Skeletal muscle tissue (tissue), 4 donors: ENCODE data around the gene SND1. TPM values are rescaled to one million over a fixed set of nuclear protein-coding genes. Genes with fewer than 3 reads are reported as not detected.

Source experiments
- H3K27ac ChIP-seq: one replicate; pipeline ENCODE4 v1.7.0; 2013; ENCODE audit warnings: mild to moderate bottlenecking, low read depth, low read length, inconsistent platforms
- H3K27me3 ChIP-seq, 3 donors: one replicate each; pipeline ENCODE4 v1.7.0; 2013; ENCODE audit warnings: low read length in 3 of 3; ENCODE audit not compliant: control insufficient read depth in 3 of 3, insufficient read depth in 3 of 3
- H3K36me3 ChIP-seq, 3 donors: one replicate each; pipeline ENCODE4 v1.7.0; 2013; ENCODE audit warnings: low read length in 3 of 3; ENCODE audit not compliant: control insufficient read depth in 3 of 3, insufficient read depth in 3 of 3
- H3K4me1 ChIP-seq, 3 donors: one replicate each; pipeline ENCODE4 v1.7.0; 2013; ENCODE audit warnings: low read length in 3 of 3, mild to moderate bottlenecking in 3 of 3; ENCODE audit not compliant: control insufficient read depth in 3 of 3, insufficient read depth in 3 of 3
- H3K4me3 ChIP-seq, 3 donors: one replicate each; pipeline ENCODE4 v1.7.0; 2013; ENCODE audit warnings: low read length in 3 of 3
- H3K9ac ChIP-seq, 3 donors: one replicate each; pipeline ENCODE4 v1.7.0; 2013; ENCODE audit warnings: low read length in 3 of 3, mild to moderate bottlenecking in 3 of 3, moderate library complexity in 2 of 3, low read depth in 1 of 3
- H3K9me3 ChIP-seq, 3 donors: one replicate each; pipeline ENCODE4 v1.7.0; 2013; ENCODE audit warnings: low read length in 3 of 3; ENCODE audit not compliant: control insufficient read depth in 3 of 3
- total RNA-seq: library from RNA; depleted of rRNA; stranded (reverse); fragments of >200 nt; gene quantifications from one replicate; pipeline ENCODE4 v1.2.3, GENCODE V29; 2014
- donor health status: Osteomylitis.

The SND1 gene
- total RNA-seq, 1 donor from 2014 or later = 104 TPM

- no peak overlapping the region for H3K27ac ChIP-seq
Observed at GRCh38 chr7:127682140-127682539, 30.1 kb downstream of the SND1 start.

GRCh38 chr7:127683776-127684681 lies 32.0 kb downstream of the SND1 start:
- Histone ChIP-seq H3K9me3 (no peaks in the 10 kb centered on the region), H3K4me3 (no peak overlapping the region), H3K27me3 (no peaks in the 10 kb centered on the region)

More at GRCh38 chr7:127682140-127682539, 30.1 kb downstream of the SND1 start:
- H3K9me3 ChIP-seq = no peaks in the 10 kb centered on the region
- H3K4me1 ChIP-seq = peaks cover 2 to 8% (median 6%) of the 10 kb centered on the region in 3 donors
- H3K4me3 ChIP-seq = no peak overlapping the region
- H3K36me3 ChIP-seq = peaks cover 0 to 5% (median 3%) of the 10 kb centered on the region in 3 donors
- no peaks in the 10 kb centered on the region for H3K27me3 ChIP-seq
- no peak overlapping the region for H3K9ac ChIP-seq

DNA sequence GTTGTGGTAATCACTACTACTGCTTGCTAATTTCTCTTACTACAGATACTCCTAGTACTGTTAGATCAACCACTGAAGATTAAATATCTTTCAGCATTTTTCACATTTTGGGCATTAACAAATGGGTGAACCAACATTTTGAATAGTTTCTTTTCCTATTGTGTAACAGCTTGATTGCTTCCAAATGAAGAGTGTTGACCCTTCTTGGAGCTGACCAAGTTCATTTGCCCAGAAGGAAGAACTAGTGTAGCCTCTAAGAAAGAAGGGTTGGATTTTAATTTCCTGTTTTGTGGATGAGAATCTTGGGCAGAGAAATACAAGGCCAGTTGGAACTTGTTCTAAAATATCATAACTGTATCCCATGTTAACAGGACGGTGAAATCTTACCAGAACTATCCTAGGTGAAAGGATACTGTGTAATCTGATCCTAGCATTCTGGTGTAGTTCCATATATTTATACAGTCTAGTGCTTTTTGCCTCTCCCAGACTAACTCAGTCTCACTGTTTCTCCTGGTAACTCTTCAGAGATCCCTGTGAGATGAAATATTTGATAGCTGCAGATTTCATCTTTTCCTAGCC lies 37.3 kb downstream of the SND1 start:
- H3K36me3 ChIP-seq = peaks cover 5 to 16% (median 11%) of the 10 kb centered on the region in 3 donors
- H3K27me3 ChIP-seq = no peaks in the 10 kb centered on the region
- H3K27ac ChIP-seq = no peak overlapping the region
- no peak overlapping the region for H3K4me3 ChIP-seq
- peaks cover 0 to 3% (median 0%) of the 10 kb centered on the region in 3 donors for H3K4me1 ChIP-seq
- no peak overlapping the region for H3K9ac ChIP-seq
- H3K9me3 ChIP-seq = no peaks in the 10 kb centered on the region

More at GRCh38 chr7:127683776-127684681, 32.0 kb downstream of the SND1 start:
- H3K9ac ChIP-seq = no peak overlapping the region
- H3K27ac ChIP-seq = no peak overlapping the region
- peaks cover 0 to 6% (median 0%) of the 10 kb centered on the region in 3 donors for H3K4me1 ChIP-seq
- peaks cover 5 to 9% (median 7%) of the 10 kb centered on the region in 3 donors for H3K36me3 ChIP-seq

GRCh38 chr7:127690337-127690736 lies 38.3 kb downstream of the SND1 start:
- no peak overlapping the region for H3K27ac ChIP-seq
- H3K36me3 ChIP-seq = peaks cover 5 to 24% (median 17%) of the 10 kb centered on the region in 3 donors
- no peaks in the 10 kb centered on the region for H3K27me3 ChIP-seq
- no peak overlapping the region for H3K4me3 ChIP-seq
- no peak overlapping the region for H3K9ac ChIP-seq
- no peaks in the 10 kb centered on the region for H3K9me3 ChIP-seq
- H3K4me1 ChIP-seq = no peaks in the 10 kb centered on the region

DNA sequence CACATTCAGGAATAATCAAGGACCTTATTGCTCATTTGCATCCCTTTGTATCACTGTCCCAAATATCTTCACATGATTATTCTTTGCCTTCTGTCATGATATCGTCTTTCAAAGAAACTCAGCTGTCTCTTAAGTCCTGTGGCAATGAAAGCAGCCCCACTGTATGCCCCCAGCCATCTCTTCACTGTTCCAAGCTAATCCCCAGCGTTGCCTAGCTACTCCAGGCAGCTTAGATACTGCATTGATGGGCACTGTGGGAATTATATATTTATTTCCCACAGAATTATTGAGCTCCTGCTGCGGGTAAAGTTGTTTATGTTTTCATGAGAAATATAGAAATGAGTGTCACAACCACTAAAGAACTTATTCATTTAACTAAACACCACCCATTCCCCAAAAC lies 38.8 kb downstream of the SND1 start:
- no peak overlapping the region for H3K27ac ChIP-seq
- H3K4me3 ChIP-seq = no peak overlapping the region
- H3K9me3 ChIP-seq = no peaks in the 10 kb centered on the region
- no peaks in the 10 kb centered on the region for H3K4me1 ChIP-seq
- no peak overlapping the region for H3K9ac ChIP-seq
- H3K27me3 ChIP-seq = no peaks in the 10 kb centered on the region
- H3K36me3 ChIP-seq = peaks cover 5 to 28% (median 21%) of the 10 kb centered on the region in 3 donors

DNA sequence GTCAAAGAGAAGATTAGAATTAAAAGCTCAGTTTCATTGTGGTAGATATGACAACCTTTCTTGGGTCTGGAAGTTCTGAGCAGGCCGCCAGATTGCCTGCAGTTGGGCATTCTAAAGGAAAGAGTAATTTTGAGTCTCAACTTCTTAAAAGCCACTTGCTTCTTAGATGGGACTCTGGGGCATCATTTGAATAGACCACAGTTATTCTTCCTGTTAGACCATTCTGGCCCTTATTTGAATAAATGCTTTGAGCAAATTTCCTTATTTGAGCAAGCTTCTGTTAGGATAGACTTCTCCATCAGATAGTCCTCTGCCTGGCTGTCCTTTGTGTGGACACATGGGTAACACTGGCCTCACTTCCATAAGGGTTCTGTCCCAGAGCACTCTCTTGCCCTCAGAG lies 40.2 kb downstream of the SND1 start:
- Histone ChIP-seq H3K36me3 (peaks cover 2 to 23% (median 21%) of the 10 kb centered on the region in 3 donors), H3K27me3 (no peaks in the 10 kb centered on the region), H3K4me1 (no peaks in the 10 kb centered on the region), H3K27ac (no peak overlapping the region), H3K9ac (no peak overlapping the region), H3K9me3 (no peaks in the 10 kb centered on the region), H3K4me3 (no peak overlapping the region)

DNA sequence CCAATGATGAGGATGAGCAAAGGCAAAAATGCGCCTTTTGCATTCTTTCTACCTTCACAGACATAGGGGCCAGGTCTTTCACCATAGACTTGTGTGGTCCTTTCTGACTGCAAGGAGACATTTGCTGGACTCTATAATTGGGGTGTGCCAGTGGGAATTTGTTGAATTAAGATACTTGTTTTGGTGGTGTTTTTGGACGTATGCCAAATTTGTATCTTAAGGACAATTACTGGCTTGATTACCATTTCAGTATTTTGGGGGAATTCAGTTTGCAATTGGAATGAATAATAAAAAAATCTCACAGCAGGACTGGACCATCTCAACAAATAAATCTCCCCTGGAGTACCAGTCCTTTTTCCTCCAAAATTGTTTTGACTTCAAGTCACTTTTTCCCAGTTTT lies 47.9 kb downstream of the SND1 start:
- Histone ChIP-seq H3K36me3 (peaks cover 11 to 46% (median 37%) of the 10 kb centered on the region in 3 donors), H3K27ac (no peak overlapping the region), H3K9me3 (no peaks in the 10 kb centered on the region), H3K4me1 (no peaks in the 10 kb centered on the region), H3K4me3 (no peak overlapping the region), H3K9ac (no peak overlapping the region), H3K27me3 (no peaks in the 10 kb centered on the region)

DNA sequence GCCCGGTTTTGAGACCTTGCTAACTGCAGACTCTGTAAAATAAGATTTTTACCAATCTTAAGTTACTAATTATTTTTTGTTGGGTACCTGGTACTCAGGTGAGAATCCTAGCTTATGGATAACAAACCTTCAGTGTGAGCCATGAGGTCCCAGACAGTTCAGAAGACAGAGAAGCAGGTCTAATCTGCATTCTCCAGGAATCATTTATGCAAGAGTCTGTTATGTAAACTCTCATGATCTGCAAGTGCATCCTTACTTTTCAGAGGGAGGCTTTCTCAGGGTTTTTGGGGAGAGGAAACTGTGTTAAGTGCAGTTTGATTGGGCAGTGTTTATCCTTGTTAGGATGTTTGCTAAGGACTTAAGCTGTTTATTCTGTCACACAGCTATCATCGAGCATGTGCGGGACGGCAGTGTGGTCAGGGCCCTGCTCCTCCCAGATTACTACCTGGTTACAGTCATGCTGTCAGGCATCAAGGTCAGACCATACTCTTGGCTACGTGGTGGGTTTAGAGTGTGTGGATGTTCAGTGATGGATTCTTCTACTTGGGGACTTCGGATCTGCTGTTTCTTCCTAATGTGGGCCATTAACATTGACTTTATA lies 50.2 kb downstream of the SND1 start:
- H3K9ac ChIP-seq = no peak overlapping the region
- H3K36me3 ChIP-seq = peaks cover 17 to 45% (median 33%) of the 10 kb centered on the region in 3 donors
- H3K9me3 ChIP-seq = no peaks in the 10 kb centered on the region
- H3K4me3 ChIP-seq = no peak overlapping the region
- H3K27ac ChIP-seq = no peak overlapping the region
- H3K4me1 ChIP-seq = no peaks in the 10 kb centered on the region
- no peaks in the 10 kb centered on the region for H3K27me3 ChIP-seq

DNA sequence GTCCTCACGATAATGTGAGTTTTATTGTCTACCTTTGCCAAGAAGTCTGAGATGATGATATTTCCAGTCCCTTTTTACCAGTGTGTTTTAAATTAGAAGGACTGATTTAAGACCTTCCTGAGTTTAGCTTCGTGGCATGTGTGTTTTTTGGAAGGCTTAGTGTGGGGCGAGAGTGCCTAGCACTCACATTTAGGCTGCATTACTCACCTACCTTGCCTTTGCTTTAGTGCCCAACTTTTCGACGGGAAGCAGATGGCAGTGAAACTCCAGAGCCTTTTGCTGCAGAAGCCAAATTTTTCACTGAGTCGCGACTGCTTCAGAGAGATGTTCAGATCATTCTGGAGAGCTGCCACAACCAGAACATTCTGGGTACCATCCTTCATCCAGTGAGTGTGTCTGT lies 50.9 kb downstream of the SND1 start:
- H3K9me3 ChIP-seq = no peaks in the 10 kb centered on the region
- no peaks in the 10 kb centered on the region for H3K27me3 ChIP-seq
- H3K9ac ChIP-seq = no peak overlapping the region
- H3K4me1 ChIP-seq = no peaks in the 10 kb centered on the region
- peaks cover 18 to 47% (median 33%) of the 10 kb centered on the region in 3 donors for H3K36me3 ChIP-seq
- H3K4me3 ChIP-seq = no peak overlapping the region
- no peak overlapping the region for H3K27ac ChIP-seq

GRCh38 chr7:127704211-127704610 lies 52.2 kb downstream of the SND1 start:
- H3K4me1 ChIP-seq = peaks cover 0 to 3% (median 0%) of the 10 kb centered on the region in 3 donors
- no peak overlapping the region for H3K9ac ChIP-seq
- H3K36me3 ChIP-seq = peaks cover 18 to 51% (median 39%) of the 10 kb centered on the region in 3 donors

More at GRCh38 chr7:127704211-127704610, 52.2 kb downstream of the SND1 start:
- H3K27ac ChIP-seq = no peak overlapping the region
- H3K27me3 ChIP-seq = no peaks in the 10 kb centered on the region
- no peak overlapping the region for H3K4me3 ChIP-seq
- H3K9me3 ChIP-seq = no peaks in the 10 kb centered on the region
